HG03442 (cell line): ENCODE results near the gene SQSTM1.
A peak's percentile ranks its signal among the peaks of the same experiment; 100 is the strongest.

ENCODE experiments used
- ATAC-seq: cut with Tn5 transposase; IDR thresholded peaks from one replicate; pipeline ENCODE4 v1.9.1; 2021; ENCODE audit warnings: mild to moderate bottlenecking, moderate library complexity; ENCODE audit not compliant: unreplicated experiment

The SQSTM1 gene

DNA sequence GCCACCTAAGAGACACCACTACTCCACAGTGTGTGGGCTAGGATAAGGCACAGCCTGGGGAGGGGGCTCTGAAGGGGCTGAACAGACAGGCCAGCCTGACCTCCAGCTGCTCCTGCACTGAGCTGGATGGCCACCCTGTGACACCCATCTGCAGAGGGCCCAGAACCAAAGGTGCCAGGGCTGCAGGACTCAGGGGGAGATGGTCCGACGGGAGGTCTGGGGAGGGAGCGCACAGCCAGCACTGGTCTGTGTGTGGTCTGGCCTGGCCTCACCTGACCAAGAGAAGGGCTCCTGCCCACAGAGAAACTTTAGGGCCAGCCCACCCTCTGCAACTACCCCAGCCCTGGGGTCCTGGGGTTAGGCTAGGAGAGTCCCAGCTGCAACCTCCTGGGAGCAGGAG, 26.1 kb upstream of the SQSTM1 start:
- no peak for ATAC-seq

DNA sequence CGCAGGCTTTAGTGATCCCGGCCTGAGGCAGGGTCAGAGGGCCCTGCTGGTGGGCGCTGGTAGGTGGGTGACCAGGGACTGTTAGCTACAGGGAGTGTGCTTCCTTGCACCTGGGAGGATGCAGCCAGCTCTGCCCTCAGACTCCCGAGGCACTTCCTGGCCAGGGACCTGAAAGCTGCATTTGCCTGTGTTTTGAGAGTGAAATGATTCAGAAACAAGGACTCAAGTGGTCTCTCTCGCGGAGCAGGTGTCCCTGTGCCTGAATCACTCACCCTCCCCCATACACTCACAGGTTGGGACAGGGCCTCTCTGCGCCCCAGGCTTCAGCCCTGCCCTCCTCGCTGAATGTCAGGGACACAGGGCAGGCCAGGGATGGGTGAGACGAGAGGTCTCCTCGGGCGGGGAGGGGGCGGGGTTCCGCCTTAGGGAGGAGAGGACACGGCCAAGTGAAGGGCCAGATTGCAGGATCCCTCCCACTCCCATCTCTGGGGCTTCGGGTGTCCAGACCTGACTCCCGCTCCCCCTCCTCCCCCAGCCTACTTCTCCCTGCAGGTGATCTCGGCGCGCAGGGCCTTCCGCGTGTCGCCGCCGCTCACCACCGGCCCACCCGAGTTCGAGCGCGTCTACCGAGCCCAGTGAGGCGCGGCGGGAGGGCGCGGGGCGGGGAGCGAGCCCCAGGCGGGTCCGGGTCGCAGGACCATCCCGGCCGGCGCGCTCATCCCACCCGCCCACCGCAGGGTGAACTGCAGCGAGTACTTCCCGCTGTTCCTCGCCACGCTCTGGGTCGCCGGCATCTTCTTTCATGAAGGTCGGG, 25.4 kb upstream of the SQSTM1 start:
- no peak for ATAC-seq

DNA sequence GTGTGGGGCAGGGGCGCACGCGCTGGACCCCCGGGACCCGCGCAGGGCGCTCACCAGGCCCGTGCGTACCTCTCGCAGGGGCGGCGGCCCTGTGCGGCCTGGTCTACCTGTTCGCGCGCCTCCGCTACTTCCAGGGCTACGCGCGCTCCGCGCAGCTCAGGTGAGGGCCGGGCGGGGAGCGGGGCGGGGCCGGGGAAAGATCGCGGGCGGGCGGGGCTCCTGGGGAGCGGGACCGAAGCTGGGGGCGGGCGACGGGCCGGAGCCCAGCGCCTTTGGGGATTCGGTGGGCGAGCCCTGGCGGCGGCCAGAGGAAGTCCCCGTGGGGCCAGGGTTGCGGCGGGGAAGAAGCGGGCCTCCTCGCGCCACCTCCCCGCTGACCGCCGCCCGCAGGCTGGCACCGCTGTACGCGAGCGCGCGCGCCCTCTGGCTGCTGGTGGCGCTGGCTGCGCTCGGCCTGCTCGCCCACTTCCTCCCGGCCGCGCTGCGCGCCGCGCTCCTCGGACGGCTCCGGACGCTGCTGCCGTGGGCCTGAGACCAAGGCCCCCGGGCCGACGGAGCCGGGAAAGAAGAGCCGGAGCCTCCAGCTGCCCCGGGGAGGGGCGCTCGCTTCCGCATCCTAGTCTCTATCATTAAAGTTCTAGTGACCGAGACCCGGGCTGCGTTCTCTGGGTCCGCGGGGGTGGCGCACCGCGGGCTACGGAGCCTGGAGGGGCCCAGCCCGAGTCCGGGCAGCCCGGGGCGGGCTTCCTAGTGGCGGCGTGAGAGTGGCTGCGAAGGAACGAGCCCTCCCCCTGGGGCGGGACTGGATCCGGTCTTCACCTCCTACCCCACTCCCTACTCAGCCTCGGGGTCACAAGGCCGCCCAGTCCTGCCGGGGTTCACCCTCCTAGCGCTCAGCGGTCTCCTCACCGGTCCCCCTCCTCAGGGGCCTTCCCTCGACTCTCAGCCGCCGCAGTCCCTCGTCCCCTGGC, 24.6 kb upstream of the SQSTM1 start:
- ATAC-seq = peak; percentile 71

DNA sequence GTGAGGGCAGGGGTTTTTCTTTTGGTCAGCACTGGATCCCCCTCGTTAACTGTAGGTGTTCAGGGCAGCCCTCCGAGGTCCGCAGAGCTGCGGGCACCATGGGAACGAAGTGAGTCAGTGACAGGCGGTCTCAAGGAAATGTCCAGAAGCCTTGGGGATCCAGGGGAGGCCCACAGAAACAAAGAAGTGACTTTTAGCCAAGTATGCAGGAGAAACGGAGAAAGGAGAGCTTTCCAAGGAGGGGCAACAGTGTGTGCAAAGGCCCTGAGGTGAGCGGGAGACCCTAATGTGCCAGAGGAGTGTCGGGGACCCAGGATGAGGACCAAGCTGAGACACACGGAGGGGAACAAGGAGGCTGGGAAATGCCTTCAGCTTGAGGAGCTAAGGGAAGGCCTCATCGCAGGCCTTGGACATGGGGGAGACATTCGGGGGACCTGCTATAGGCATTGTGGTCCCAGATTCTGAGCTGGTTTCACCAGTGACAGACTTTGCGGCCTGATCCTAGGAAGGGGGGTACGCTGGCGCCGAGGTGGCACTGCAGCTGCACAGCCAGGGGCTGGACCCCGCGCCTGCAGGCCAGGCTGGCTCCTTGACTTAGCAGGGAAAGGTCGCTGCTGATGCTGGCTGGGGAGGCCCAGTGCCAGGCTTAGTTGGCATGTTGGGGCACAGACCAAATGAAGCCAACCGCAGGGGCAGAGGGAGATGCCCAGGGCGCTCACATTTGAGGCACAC, 23.7 kb upstream of the SQSTM1 start:
- no peak for ATAC-seq

DNA sequence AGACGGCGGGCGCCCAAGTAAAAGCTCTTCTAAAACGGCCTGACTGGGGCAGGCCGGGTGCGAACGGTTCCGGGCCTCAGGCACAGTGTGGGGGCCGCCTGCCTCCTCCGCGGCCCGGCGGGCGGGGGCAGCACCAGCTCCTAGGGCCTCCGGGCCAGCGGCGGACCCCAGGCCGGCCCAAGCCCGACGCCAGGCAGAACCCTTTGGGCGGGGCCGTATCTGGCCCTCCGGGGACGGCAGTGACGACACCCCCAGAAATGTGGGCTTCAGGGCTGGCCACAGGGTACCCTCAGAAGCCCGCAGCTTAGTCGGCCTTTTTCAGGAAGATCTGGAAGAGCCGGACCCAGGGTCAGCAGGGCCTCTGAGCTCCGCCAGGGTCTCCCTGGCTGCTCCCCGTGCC, 23.0 kb upstream of the SQSTM1 start:
- no peak for ATAC-seq

DNA sequence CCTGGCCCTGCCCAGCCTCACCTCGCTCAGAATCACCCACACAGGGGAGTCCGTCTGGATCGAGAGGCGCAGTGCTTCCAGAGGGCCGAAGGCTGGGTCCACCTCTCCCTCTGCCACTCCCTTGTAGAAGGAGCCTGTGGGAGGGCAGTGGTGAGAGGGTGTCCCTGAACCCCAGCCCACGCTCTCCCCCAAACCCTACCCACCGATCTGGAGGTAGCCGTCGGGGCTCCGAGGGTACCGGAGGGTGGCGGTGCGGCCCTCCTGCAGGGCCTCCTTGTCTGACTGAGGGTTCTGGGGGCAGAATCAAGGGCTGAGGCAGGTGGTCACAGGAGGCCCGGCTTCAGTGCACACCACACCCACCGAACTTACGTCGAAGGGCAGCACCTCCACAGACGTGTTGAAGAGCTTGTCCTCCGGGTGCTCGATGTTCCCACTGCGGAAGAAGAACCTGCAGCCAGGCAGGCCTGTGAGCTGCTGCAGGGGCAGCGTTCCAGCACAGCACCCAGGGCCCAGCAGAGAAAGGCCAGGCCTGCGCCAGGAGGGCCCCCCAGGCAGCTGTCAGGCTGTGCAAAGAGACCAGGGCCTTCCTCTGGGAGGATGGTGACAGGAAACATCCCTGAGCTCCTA, 22.4 kb upstream of the SQSTM1 start:
- ATAC-seq = no peak

DNA sequence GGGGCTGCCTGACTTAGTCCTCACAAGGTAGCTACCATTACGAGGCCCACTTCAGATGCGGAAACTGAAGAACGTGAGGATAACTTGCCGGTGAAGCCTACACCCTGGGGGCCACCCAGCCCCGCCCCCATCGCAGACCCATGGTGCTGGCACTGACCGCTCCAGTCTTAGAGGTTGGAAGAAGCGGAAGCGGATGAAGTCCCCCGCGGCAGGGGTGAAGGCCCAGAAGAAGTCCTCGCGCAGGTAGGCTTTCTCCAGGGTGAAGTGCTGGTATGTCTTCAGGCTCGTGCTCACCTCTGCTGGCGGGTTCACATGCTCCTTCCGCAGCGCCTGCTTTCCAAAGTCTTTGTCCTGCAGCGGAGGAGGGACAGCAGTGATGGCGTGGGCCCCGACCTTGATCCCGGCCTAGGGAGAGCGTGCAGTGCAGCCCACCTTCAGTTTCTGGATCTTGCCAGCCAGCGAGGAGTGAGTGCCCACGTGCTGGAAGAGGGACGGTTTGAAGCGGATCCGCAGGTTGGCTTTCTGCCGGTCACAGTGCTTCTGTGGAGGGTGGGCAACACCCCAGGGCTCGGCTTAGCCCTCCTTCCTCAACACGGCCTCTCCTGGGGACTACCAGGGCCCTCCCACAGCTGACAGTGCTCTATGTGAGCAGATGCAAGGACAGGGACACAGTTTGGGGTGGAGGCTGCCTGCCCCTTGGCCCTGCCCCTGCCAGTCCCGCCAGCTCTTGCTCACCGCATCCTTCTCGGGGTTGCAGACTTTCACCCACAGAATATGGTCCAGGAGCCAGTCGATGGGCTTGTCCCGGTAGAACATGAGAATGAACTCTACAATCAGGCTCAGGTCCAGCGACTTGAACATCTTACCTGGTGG, 21.7 kb upstream of the SQSTM1 start:
- no peak for ATAC-seq

DNA sequence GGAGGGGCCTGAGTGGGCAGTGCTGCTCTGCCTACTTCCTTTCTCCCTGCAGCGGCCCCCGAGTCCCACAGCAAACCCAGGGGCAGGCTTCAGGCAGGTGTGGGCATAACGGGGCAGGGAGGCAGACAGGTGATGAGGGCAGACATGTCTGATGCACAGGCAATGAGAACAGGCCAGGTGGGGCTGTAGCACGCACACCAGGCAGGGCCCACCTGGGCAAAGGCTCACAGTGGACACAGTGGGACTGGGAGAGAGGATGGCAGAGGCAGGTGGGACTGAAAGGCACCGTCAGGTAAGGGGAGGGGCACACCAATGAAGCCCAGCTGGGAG, 21.1 kb upstream of the SQSTM1 start:
- no peak for ATAC-seq

DNA sequence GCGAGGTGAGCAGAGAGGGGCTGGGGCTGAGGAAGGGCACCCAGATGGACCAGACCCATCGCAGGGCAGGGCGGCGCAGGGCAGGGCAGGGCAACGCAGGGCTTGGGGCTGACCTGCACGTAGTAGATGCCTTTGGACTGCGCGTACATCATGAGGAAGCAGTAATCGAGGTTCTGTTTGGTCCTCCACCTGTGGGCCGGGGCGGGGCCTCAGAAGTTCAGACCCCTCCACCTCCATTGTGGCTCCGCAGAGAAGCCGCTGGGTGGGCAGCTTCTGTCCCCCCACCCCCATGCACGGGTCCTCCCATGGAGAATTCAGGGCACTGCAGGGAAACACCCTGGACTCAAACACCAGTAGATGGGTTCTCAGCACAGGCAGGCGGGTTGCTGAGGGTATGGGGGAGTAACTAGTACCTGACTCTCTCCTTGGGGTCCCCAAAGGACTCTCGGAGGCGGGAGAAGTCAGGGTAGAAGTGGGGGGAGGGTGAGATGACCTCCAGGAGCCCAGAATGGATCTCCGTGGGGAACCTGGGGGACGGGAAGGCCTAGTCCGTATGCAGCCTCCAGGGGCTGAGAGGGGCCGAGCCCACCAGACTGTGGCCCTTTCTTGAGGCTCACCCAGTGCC, 20.5 kb upstream of the SQSTM1 start:
- no peak for ATAC-seq

DNA sequence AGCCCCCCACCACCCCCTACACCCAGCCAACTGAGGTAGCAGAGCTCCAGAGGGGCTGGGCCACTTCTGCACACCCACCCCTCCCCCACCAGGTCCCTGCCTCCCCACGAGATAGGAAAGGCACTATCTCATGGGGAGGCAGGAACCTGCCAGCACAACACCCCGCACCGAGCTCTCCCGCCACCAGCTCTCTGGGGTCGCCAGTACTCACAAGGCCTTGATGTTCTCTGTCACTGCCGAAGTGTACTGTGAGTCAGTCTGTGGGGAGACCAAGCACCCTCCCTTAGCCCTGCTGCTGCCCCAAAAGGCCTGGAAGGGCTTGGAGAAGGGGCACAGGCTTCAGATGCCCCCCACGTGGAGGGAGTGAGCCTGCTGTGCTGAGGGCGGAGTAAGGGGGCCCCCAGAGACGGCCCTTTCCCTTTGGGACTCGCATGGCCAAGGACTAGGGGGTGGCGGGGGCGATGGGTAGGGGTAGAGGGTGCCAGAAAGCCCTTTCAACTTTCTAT, 20.0 kb upstream of the SQSTM1 start:
- ATAC-seq = no peak

DNA sequence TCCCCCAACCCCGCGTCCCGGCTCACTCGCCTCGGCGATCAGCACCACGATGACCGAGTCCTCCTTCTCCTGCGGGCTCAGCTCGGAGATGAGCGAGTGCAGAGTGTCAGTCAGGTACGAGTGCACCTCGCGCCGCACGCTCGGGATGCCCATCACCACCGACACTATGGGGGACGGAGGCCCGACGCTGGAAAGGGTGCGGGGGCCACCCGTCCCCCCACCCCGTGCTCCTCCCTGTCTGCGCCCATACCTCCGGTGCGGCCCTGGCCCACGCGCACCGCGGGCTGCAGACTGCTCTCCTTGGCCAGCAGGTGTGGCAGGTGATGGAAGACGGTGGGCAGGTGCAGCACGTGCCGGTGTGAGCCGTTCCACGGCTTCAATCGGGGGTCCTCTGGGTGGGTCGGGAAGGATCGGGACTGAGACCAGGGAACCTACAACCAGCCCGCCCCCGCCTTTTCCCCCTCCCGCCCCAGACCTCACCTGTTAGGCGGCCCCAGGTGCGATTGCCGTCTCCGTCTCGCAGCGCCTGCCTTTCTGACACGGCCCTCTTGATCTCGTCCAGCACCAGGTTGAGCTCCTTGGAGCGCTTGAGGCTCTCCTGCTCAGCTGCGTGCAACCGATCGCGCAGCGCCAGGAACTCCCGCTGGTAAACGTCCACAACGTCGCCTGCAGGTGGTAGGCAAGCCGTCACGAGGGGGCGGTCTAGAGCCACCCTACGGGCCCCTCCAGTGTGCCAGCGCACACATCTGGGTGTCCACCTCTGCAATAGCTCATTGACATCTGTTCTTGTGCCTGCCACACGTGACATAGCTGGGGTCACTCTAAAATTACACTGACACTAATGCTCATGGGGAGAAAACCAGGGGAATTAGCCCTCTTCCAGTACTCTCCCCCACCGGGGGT, 19.1 kb upstream of the SQSTM1 start:
- ATAC-seq = no peak

DNA sequence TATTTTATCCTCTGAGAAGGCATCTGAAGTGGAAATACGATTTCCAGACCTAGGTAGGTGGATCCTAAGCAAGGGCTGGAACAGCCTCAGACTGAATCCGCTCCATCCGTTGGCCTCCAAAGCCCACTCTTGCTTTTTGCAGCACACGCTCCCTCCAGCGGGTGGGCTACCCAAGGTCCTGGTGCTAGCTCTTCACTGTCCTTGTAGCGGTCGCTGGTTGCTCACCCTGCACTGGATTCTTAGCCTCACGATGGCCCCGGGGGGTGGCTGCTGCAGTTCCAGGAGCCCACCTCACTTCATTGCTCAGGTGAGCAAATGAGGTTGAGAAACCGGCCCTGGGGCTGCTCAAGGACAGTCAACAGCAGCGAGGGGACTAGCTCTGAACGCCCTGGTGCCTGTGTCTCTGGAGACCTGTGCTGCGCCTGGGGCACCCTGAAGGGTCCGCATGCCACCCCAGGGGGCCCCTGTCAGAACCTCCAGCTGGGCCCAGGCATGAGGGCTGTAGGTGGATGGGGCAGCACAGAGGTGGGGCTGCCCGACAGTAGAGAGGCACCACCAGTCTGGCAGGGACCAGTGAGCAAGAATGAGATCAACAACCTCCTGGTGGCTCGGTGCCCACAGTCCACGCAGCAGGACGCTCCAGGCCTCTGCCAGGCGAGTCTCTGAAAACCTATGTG, 18.4 kb upstream of the SQSTM1 start:
- no peak for ATAC-seq

DNA sequence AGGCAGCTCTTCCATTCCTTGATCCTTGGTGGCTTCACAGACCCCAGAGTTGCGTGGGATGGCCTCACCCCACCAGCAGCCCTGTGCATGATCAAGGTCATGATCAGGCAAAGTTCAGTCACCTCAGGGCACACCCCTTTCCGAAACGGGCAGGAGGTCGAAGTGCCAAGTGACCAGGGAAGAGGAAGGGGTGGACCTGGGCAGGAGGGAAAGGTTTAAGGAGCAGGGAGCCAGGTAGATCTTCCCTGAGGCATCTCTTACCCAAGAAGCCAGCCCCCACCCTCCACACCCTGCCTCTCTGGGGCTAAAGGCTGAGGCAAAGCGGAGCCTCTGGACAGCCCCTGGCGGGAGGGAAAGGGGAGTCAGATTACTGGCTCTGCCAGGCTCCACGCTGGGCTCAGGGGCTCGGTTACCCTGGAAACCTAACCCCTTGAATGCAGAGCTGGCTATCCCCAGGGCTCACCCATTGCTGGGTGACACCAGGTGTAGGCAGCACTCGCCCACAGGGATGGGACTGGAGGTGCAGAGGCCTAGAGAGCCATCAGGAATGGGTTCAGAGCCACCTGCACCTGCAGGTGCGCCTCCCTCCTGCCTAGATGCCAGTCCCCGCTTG, 17.6 kb upstream of the SQSTM1 start:
- ATAC-seq = no peak

DNA sequence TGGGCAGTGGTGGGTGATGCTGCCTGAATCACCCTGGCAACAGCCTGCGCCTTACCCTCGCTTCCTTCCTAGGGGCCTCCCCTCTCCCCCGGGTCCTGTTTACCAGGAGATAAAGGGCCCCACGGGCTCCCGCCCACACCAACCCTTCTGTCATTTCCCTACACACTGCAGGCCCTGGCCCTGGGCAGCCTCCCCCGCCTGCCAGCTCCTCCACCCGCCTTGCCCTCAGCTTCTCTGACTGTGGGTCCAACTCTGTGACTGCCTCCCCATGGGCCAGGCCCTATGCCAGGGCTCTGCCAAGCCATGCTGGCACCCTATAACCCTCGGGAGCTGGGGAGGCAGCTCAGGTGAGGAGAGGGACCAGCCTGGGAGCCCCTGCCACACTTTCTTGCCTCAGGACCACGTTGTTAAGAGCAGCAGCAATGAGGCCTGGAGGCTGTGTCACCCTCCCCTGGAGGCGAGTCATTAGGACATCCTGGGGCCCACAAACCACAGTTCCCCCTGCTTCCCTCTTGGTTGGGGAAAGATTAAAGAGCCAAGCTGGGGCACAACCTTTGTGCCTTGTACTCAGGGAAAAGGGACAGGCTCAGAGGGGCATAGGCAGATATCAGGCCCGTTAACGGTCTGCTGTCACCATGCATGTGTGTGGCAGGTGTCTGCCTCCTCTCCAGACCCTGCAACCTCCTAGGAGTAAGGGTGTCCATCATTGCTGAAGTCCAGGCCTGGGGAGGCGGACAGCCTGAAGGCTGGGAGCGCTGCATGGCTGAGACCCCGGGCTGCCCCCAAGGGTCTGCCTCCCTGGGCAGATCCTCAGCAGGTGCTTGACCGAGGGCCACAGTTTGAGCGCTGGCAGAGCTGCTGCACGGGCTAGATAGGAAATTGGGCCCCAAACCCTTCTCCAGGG, 16.8 kb upstream of the SQSTM1 start:
- no peak for ATAC-seq

DNA sequence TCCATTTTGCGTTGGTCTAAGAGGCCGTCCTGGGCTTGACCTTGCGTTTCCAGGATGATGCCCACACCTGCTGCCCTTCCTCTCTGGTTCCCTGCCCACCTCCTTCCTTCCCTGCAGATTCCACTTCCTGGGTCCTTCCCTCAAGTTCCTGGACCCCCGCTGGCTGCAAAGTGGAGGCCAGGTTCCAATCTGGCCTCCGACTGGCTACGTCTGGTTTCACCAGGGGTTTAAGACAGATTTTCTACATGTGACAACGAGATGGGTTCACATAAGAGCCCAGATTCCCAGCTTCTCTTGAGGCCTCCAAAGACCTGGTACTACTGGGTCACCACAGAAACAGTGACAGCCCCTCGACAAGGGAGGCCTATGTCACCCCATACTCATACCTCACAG, 16.2 kb upstream of the SQSTM1 start:
- ATAC-seq = no peak

DNA sequence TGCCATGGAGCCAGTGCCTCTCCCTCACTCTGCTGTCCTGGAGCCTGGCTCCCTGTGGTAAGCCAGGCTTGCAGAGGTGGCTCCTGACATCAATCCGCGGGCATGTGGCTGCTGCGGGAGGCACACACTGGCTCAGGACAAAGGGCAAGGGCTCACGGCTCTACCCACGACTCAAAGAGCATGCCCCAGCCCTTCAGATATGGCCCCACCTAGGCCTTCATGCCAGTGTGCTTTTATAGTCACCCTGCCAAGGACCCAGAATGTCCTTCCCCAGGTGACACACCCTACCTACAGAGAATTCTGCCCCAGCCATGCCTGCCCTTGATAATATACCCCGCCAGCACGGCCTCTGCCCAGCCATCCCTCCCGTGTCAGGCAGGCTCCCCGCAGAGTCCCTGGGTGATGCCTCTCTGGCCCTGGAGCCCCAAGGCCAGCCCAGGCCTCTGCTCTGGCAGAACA, 15.6 kb upstream of the SQSTM1 start:
- no peak for ATAC-seq
